NCI-H1694 treated with DMSO at 0.1 percent for 48 hours (cell line): ENCODE measurements around the gene METTL13.

Experiments
- DNase-seq: peaks from one replicate; lab custom pipeline; 2025; lab: John Stamatoyannopoulos, UW

The METTL13 gene

GRCh38 chr1:171781176-171781875, at the start of gene METTL13:
Gene METTL13, plus strand, starts transcription at chr1:171781660. Its CDS starts 308 bp downstream, at chr1:171781968.
- peak; percentile 99 for DNase-seq

- DNase-seq = no peak
Measured at GRCh38 chr1:171736196-171736595, 45.3 kb upstream of the METTL13 start.

GRCh38 chr1:171738911-171739310, 42.5 kb upstream of the METTL13 start:
- no peak for DNase-seq

- DNase-seq = no peak
Measured at GRCh38 chr1:171739656-171740055, 41.8 kb upstream of the METTL13 start.

GRCh38 chr1:171740356-171740863, 41.0 kb upstream of the METTL13 start:
- DNase-seq = no peak

- DNase-seq = peak; percentile 29
Measured at GRCh38 chr1:171740987-171741871, 40.2 kb upstream of the METTL13 start.

GRCh38 chr1:171741872-171742576, 39.4 kb upstream of the METTL13 start, which contains the start of gene VAMP4:
Gene VAMP4, minus strand, starts transcription at chr1:171742065. Its CDS starts 3,651 bp downstream, at chr1:171738414.
- DNase-seq = peak; percentile 89

- no peak for DNase-seq
Measured at GRCh38 chr1:171742577-171742922, 38.9 kb upstream of the METTL13 start.

GRCh38 chr1:171743081-171743870, 38.2 kb upstream of the METTL13 start:
- no peak for DNase-seq

- DNase-seq = no peak
Measured at GRCh38 chr1:171744986-171745385, 36.5 kb upstream of the METTL13 start.

- no peak for DNase-seq
Measured at GRCh38 chr1:171748651-171749050, 32.8 kb upstream of the METTL13 start.

- no peak for DNase-seq
Measured at GRCh38 chr1:171751221-171751620, 30.2 kb upstream of the METTL13 start.

- no peak for DNase-seq
Measured at GRCh38 chr1:171753182-171753581, 28.3 kb upstream of the METTL13 start.

- DNase-seq = no peak
Measured at GRCh38 chr1:171753685-171754352, 27.6 kb upstream of the METTL13 start.

- DNase-seq = peak; percentile 48
Measured at GRCh38 chr1:171754353-171754705, 27.1 kb upstream of the METTL13 start.

GRCh38 chr1:171754971-171755370, 26.5 kb upstream of the METTL13 start:
- no peak for DNase-seq

GRCh38 chr1:171756856-171757255, 24.6 kb upstream of the METTL13 start:
- DNase-seq = no peak

GRCh38 chr1:171758011-171758410, 23.4 kb upstream of the METTL13 start:
- no peak for DNase-seq

- no peak for DNase-seq
Measured at GRCh38 chr1:171762143-171762563, 19.3 kb upstream of the METTL13 start.

GRCh38 chr1:171763764-171764163, 17.7 kb upstream of the METTL13 start:
- no peak for DNase-seq

GRCh38 chr1:171769171-171769570, 12.3 kb upstream of the METTL13 start:
- peak; percentile 92 for DNase-seq
